Dermis microvascular lymphatic vessel endothelial cell (primary cell): ENCODE results near the gene VPS13D. TPM values are rescaled to one million over a fixed set of nuclear protein-coding genes. Genes with fewer than 3 reads are reported as not detected.

Experiments used
- DNase-seq, 2 donors: peaks; one replicate each; pipeline versions ENCODE4 v3.0.0 to v3.0.0-alpha.2; 2010; ENCODE audit warnings: low read depth in 2 of 2
- total RNA-seq: library from RNA; depleted of rRNA; stranded (reverse); fragments of >200 nt; gene quantifications from 2 replicates; pipeline ENCODE4 v1.2.1, GENCODE V29; 2014

VPS13D gene, protein sequence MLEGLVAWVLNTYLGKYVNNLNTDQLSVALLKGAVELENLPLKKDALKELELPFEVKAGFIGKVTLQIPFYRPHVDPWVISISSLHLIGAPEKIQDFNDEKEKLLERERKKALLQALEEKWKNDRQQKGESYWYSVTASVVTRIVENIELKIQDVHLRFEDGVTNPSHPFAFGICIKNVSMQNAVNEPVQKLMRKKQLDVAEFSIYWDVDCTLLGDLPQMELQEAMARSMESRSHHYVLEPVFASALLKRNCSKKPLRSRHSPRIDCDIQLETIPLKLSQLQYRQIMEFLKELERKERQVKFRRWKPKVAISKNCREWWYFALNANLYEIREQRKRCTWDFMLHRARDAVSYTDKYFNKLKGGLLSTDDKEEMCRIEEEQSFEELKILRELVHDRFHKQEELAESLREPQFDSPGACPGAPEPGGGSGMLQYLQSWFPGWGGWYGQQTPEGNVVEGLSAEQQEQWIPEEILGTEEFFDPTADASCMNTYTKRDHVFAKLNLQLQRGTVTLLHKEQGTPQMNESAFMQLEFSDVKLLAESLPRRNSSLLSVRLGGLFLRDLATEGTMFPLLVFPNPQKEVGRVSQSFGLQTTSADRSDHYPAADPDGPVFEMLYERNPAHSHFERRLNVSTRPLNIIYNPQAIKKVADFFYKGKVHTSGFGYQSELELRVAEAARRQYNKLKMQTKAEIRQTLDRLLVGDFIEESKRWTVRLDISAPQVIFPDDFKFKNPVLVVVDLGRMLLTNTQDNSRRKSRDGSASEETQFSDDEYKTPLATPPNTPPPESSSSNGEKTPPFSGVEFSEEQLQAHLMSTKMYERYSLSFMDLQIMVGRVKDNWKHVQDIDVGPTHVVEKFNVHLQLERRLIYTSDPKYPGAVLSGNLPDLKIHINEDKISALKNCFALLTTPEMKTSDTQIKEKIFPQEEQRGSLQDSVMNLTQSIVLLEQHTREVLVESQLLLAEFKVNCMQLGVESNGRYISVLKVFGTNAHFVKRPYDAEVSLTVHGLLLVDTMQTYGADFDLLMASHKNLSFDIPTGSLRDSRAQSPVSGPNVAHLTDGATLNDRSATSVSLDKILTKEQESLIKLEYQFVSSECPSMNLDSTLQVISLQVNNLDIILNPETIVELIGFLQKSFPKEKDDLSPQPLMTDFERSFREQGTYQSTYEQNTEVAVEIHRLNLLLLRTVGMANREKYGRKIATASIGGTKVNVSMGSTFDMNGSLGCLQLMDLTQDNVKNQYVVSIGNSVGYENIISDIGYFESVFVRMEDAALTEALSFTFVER (N-terminal part only)
- 22.9 and 28.4 TPM in 2 replicates for total RNA-seq

DNA sequence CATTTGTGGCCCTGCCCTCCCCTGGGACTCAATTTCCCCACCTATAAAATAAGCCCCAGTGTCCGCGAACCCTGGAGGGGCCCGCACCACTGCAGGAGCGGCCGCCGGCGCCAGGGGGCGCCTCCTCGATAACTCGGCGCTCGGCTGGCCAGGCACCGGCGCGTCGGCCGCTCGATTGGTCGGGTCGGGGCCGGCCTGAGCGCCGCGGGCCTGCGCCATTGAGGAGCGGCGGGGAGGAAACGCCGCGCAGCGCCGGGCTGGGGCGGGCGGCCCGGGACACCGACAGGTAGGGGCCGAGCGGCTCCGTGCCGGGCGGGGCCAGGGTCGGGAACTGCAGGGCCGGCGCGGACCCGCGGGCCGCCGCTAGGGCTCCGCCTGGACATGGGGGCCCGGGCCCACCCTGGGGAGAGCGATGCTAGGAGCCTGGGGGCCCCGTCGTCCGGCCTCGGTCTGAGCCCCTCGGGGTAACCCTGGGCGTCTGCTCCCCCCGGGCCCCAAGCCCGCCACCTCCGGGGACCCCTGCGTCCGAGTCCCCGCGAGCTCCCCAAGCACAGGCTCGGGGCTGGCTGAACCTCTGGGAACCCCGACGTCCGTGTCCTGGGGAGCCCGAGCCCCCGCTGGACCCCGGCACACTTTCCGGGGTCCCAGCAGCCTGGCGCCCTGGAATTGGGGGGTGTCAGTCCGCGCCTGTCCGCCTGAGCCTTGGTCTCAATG lies at the start of gene VPS13D:
Gene VPS13D, plus strand, starts transcription at position 196 of the 714 bp plus-strand sequence. CDS start 4,237 bp downstream, outside the sequence.
- DNase-seq = peak; percentile 48 to 85

DNA sequence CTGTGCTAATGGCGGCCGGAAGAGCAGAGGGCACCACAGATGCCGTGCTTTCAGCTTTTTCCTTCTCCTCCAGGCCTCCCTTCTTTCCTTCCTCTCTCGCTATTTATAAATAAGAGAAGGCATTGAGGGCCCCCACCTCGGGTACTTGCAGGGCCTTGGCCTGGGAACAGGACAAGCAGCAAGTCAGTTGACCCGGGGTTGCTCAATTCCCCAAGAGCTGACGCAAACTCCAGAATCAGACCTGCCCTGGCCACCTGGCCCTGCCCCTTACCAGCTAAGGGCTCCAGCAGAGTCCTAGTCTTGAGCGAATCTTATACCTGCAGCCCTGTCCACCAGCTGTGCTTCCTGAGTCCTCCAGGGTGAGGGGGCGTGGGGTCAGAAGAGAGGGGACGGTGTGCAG lies 49.5 kb upstream of the VPS13D start:
- DNase-seq = no peak

DNA sequence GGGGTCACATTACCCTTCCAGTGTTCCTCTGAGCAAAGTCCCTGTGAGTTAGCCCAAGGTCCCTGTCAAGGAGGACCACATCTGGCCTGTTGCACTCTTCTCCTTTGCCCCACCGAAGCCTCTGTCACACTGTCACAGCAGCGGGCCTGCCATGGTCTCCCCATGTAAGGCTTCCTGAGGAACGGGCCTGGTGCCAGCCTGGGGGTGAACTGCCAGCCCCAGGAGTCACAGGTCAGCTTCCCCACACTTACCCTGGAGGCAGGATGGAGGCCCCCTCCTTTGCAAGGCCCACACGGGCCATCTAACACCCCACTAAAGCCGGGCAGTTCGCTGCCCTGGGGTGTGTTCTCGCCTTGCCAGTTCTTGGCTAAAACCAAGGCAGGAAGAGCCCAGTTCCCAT lies 48.9 kb upstream of the VPS13D start:
- no peak for DNase-seq

DNA sequence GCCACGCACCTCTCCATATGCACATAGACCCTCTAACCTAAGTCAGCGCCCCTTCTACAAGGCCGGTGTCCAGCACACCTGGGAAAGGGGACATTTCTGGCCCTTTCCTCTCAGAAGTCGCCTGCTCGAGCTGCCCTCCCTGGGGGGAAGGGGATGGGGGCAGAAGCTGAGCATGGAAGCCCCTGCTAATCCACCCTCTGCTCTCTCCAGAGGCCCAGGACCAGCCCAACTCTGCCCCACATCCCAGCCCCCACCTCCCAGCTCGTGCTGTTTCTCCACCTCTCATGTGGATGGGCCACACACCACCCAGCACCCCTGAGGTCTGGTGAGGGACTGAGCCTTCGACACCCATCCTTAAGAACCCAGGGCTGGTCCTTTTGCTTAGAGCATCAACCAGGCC lies 48.3 kb upstream of the VPS13D start:
- no peak for DNase-seq

DNA sequence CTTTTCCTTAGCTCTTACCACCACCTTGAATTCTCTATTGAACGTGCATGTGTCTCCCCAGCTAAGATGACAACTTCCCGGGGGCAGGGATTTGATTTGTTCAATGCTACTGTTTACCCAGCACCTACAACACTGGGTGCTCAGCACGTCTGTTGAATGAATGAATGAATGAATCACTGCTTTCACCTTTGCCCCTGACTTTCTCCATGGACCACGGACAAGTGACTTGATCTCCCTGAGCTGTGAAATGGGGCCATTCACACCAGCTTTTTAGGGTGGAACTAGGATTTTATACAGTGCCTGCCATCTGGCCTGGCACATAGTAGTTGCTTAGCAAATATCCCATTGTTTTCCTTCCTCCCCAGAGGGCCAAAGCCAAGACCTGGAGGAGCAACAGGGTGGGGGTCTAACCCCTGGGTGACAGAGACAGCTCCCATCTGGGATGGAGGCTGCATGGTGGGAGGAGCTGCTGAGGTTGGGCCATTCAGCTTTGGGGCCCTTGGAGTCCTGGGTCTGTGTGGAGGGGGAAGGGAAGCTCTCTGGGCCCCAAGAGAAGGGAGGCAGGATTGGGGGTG lies 47.3 kb upstream of the VPS13D start:
- DNase-seq = no peak

DNA sequence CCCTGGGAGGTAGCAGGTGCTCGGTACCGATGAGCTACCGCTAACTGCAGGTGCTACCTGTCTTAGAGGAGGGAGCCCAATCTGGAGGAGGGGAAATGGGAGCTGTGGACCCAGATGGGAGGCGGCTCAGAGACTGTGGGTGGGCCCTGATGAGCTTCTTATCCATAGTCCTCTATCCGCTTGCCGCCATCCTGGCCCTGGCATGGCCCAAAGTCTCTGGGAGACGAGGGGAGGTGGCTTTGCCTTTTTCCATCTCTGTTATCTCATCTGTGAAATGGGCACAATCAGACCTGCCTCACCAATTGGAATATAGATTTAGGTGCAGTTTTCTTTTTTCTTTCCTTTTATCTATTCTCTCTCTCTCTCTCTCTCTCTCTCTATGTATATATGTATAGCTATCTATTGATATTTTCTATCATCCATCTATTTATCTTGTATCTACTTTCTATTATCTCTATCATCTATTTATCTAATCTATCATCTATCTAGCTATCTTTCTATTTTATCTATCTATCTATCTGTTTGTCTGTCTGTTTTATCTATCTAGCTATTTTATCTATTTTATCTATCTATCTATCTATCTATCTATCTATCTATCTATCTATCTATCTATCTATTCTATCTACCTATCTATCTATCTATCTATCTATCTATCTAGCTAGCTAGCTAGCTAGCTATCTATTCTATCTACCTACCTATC lies 46.6 kb upstream of the VPS13D start:
- DNase-seq = no peak

DNA sequence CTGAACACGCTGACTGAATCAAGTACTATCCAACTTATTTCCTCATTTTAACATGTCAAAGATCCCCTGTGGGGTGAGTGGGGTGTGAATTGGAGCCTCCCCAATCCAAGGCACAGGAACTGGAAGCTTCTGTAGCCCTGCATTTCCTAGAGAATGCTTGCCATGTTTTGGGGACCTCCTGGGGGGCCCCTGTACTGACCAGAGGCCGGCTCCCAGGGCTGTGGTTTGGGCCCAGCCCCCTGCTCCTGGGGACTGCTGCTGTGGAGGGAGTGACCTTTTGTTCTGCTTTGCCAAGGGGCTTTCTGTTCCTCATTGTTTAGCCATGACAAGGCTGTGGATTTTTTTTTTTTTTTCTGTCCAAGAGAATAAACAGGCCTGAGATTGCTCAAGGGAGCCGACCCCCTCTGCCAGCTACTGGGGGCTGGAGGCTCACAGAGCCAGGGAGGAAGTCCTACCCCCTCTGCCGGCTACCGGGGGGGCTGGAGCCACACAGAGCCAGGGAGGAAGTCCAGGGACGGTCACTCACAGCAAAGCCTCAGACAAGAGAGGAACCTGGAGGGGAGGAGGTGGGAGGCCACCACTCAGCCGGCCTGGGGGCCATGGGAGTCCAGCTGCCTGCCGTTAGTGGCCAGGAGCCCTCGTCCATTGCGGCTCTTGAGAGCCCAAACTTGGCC lies 45.7 kb upstream of the VPS13D start:
- peak in 1 of 2 donors; percentile 87 for DNase-seq

DNA sequence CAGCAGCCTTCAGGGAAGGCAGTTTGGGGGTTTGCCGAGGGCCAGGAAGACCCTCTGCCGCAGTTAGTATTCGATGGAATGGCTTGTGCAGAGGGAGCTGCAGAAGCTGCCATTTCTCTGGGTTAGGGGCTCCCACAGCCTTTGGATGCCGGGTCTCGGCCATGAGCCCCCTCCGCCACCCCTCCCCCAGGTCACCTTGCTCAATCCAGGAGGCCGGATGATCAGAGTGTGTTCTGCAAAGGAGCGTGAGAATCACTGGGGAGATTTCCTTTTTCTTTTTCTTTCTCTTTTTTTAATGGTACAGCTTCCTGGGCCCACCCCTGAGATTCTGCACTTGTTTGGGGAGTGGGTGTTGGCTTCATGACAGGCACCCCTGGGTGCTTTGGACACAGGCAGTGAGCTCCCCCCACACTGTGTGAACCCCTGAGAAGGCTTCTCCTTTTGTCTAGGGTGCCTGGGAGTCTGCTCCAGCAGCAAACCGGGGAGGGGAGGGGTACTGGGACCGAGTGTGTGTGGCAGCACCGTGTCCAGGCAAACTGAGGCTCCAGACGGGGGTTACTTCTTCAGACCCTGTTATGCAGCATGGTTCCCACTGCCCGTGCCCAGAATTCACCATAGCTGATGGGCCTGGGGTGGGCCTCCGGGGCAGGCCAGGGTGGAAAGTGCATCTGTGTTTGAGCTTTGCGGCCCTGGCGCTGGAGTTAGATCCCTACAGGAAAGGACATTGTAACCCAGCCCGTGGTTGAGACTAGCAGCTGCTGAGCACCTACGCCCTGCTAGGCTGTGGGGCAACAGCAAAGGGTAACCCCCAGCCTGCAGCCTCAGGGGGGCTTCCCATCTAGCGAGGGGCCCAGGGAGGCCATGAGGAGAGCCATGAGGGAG lies 44.6 kb upstream of the VPS13D start:
- no peak for DNase-seq

DNA sequence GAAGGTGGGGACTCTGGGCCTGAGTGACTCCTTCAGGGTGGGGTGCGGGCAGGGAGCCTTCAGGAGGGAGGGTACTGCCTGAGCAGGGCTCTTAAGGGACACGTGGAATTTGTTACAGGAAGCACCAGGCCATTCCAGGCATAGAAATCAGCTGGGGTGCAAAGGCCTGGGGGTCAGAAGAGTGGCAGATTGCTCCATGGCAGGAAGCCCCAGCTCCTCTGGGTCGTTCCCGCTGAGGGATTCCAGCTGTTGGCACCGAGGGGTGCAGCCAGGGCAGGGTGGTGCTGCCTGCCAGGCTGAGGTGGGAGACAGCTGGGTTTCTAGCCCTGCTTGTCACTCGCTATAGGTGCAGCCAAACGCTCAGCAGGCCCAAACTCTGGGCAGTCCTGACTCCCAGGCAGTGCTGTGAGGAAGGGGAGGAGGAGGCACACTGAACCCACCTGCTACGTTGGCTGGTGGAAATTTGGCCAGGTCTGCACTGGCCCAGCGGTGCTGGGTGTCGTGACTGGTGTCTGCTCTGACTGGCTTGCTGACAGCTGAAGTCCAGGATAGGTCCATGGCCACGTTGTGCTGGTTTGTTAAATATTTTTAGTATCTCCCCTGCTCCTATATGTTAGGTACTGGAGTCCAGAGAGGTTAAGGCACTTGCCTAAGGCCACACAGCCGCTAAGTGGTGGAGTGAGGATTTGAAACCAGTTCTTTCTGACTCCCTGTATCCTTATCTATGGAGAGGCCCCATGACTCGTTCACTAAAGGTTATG lies 43.7 kb upstream of the VPS13D start:
- DNase-seq = no peak

DNA sequence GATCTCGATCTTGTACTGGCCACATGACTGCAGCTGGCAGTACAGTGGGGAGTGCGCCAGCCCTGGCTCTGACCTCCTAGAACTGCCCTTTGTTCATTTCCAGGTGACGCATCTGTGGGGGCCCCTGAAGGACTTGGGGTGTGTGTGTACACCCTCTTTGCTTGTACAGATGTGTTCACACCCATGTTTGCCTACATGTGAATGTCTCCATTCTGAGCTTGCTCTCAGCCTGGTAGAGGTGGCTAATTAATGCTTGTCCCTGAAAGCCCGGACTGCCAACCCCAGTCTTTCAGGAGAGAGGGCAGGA lies 43.2 kb upstream of the VPS13D start:
- DNase-seq = no peak

DNA sequence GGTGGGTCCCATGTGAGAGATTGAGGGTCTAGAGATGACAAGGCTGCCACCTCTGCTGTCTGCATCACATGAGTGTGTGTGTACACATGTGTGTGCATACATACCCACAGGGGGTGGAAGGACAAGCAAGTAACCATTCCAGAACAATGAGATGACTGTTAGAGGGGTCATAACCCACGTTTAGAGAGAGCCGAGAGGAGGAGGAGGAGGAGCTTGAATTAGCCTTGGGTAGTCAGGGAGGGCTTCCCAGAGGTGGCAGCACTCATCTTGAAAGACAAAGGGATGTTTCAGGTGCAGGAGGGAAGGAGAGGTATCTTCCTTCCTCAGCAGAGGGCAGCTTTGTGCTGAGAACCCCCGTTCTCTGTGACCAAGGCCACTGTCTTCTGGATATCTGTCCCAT lies 41.7 kb upstream of the VPS13D start:
- no peak for DNase-seq

DNA sequence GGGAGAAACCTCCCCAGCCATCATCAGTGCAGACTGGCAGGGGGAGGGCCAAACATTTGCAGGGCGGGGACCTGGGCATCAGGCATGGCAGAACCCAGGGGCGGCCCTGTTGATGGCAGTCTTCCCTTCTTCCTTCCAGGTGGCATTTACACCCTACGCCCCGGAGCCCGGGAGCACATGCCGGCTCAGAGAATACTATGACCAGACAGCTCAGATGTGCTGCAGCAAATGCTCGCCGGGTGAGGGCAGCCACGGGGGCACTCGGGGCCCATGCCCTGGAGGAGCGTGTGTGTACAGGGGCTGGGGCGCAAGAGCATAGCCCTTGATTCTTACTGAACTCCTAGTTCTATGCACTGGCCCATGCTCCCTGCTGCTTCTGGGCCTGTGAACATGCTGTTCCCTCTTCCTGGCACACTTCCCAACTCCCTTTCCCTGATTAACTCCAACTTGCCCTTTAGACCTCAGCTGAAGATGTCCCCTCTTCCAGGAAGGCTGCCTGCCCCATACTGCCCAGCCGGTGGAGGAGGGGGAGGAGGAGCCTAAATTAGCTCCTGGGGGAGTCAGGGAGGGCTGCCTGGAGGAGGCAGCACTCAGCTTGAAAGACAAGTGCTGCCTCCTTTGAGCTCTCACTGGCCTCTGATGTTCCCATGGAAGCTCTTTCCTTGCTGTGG lies 41.0 kb upstream of the VPS13D start:
- DNase-seq = no peak

DNA sequence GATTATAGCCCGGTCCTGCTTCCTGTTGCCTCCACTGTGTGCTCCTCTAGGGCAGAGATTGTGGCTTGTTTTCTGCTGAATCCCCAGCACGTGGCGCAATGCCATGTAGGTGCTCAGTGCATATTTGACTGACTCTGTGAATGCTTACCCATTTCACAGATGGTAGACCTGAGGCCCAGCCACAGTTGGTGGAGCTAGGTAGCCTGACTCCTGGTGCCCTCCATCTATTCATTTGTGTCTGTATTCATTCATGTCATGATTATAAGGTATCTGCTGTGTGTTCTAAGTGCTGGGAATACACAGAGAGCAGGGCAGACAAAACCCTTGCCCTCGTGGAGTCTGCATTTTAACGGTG lies 40.5 kb upstream of the VPS13D start:
- peak in 1 of 2 donors; percentile 18 for DNase-seq

DNA sequence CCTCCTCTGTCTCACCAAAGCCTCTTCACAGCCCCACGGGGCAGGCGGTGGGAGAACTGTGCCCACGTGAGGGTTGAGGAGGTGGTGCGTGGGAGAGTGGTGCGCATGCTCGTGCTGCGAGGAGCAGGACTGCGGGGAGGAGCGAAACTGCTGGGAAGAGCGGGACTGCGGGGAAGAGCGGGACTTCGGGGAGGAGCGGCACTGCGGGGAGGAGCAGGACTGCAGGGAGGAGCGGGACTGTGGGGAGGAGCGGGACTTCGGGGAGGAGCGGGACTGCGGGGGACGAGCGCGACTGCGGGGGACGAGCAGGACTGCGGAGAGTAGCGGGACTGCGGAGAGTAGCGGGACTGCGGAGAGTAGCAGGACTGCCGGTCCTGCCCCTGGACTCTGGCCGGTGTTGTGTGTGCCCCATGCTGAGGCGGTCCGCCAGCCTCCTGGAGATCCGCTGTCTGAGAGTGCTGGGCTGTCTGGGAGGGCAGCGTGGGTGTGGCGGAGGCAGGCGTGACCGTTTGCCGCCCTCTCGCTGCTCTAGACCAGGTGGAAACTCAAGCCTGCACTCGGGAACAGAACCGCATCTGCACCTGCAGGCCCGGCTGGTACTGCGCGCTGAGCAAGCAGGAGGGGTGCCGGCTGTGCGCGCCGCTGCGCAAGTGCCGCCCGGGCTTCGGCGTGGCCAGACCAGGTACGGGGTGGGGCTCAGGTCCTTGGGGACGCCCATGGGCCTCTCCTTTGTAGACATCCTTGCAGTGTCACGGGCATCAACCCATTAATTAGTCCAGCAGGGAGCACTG lies 38.4 kb upstream of the VPS13D start:
- DNase-seq = no peak

DNA sequence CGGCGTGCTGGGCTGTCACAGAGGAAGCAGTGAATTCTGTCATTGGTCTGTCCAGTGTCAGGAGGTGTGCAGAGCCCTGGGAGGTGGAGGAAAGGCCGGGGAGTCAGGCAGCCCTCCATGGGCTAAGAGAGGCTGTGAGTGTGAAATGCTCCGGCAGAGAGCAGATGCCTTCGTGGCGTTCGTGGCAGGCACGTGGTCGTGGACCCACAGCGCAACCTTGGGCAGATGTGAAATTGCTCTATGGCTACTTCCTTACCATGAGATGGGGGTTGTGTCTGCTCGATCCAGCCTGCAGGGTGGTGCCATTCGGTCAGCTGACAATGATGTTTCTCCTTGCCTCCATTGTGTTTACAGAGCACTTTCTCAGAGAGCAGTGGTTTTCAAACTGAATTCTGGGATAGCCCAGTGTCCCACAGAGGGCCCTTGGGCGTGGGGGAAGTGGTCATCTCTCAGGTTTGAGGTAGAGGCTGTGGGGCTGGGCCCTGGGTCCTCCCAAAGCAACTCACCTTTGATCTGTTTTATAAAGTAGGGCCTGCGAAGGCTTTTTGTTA lies 35.1 kb upstream of the VPS13D start:
- DNase-seq = no peak

DNA sequence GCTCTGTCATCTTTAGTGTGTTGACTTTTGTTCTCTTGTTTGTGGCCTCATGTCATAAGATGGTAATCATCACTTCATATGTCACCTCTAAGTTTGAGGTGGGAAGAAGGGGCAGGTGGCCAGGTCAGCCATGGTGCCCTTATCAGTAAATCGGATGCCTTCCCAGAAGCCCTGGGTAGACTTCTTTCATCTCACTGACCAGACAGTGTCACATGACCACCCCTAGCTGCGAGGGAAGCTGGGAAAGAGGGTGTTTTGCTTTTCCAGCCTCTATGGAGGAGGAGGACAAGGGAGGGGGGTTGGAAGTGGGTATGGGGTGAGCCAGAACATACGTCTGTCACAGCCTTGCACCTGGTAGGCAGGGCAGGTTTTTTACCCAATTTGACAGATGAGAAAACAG lies 34.4 kb upstream of the VPS13D start:
- no peak for DNase-seq
